Mesodermal cell (in vitro differentiated cells): ENCODE data around the gene RUNDC1.
A peak's percentile ranks its signal among the peaks of the same experiment; 100 is the strongest.

Source experiments
- H3K27ac ChIP-seq: 2 replicates; pipeline ENCODE4 v1.7.0; 2013; ENCODE audit warnings: mild to moderate bottlenecking, low read depth, low read length, moderate library complexity; ENCODE audit not compliant: severe bottlenecking
- H3K36me3 ChIP-seq: 2 replicates; pipeline ENCODE4 v1.7.1; 2013; ENCODE audit warnings: mild to moderate bottlenecking, low read length, moderate library complexity; ENCODE audit not compliant: control insufficient read depth, insufficient read depth
- H3K4me1 ChIP-seq: one replicate; pipeline ENCODE4 v1.7.1; 2013; ENCODE audit warnings: mild to moderate bottlenecking, low read length; ENCODE audit not compliant: insufficient read depth, control insufficient read depth, poor library complexity, severe bottlenecking
- H3K4me3 ChIP-seq: 2 replicates; pipeline ENCODE4 v1.7.0; 2013; ENCODE audit warnings: low read length, control low read depth, mild to moderate bottlenecking; ENCODE audit not compliant: insufficient read depth, poor library complexity, severe bottlenecking; ENCODE audit errors: extremely low read depth
- H3K9me3 ChIP-seq: 2 replicates; pipeline ENCODE4 v1.7.1; 2013; ENCODE audit warnings: mild to moderate bottlenecking, low read length, moderate library complexity; ENCODE audit not compliant: control insufficient read depth
- WGBS, 2 experiments: methylation state at CpG; one replicate each; pipeline ENCODE4 v1.1.5; 2013; ENCODE audit warnings: missing lambda C conversion rate in 2 of 2; ENCODE audit not compliant: insufficient coverage in 2 of 2; 5-methylcytosine and 5-hydroxymethylcytosine counted together

RUNDC1 gene

DNA sequence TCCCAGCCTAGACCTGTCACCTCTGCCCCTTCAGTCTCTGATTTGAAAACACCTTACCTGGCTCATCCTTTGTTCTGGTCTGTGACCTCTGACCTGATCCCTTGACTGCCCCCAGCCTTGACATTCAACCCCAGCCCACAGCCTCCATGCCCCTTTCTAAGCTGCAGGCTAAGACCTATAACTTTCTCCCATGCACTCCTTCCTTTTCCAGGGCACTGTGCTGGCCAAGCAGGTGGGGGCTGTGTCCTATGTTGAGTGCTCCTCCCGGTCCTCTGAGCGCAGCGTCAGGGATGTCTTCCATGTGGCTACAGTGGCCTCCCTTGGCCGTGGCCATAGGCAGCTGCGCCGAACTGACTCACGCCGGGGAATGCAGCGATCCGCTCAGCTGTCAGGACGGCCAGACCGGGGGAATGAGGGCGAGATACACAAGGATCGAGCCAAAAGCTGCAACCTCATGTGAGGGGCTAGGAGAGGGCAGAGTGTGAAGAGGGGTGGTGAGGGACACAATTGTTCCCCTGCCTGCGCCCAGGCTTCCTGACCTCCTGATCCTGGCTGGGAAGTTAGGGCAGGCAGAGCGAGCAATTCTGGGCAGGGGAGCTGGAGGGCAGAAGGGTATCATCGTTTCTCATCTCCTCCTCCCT, 48.0 kb downstream of the RUNDC1 start:
- H3K36me3 ChIP-seq, result no peaks in the 10 kb centered on the region
- H3K4me3 ChIP-seq, result no peak overlapping the region
- H3K4me1 ChIP-seq, result no peaks in the 10 kb centered on the region
- no peak overlapping the region for H3K27ac ChIP-seq
- H3K9me3 ChIP-seq, result no peaks in the 10 kb centered on the region
- 88 to 93% methylated on average over 15 of the region's 17 CpGs for WGBS, 2 experiments

DNA sequence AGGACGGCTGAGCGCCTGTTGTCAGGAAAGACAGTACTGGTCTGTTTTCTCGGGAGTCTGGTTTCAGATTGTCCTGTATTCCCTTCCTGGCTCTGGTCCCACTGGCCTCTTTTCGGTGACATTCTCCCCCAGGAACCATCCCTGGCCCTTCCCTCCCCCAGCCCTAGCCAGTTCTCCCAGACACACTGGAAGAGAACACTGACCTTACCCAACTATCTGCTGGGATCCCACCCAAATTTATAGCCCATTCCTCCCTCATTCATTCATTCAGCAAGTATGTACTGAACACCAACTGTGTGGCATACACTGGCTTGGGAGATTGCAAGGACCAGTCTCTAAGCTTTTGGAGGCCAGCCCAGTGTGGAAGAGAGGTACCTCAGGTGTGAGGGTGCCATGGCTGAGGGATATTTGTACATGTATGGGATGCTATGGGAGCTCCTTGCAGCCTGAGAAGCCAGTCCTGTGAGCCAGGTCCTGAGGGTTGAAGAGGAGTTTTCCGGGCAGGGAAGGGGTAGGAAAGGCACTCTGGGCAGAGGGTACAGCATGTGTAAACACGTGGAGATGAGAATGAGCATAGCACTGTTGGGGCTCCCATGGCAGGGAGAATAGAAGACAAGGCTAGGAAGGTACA, 49.9 kb downstream of the RUNDC1 start:
- Histone ChIP-seq H3K4me3 (no peak overlapping the region), H3K4me1 (peaks cover 10% of the 10 kb centered on the region), H3K27ac (no peak overlapping the region), H3K9me3 (no peaks in the 10 kb centered on the region), H3K36me3 (no peaks in the 10 kb centered on the region)
- WGBS, 2 experiments, result 92 to 93% methylated on average over 6 of the region's 6 CpGs

- Histone ChIP-seq H3K4me1 (peaks cover 10% of the 10 kb centered on the region), H3K9me3 (no peaks in the 10 kb centered on the region), H3K27ac (no peak overlapping the region), H3K4me3 (no peak overlapping the region), H3K36me3 (no peaks in the 10 kb centered on the region)
- WGBS, 2 experiments, result no CpG with 5 or more reads among the region's 3 CpGs
Measured at GRCh38 chr17:43031666-43032065, 51.3 kb downstream of the RUNDC1 start.

GRCh38 chr17:43033948-43034881, 53.9 kb downstream of the RUNDC1 start:
- Histone ChIP-seq H3K36me3 (no peaks in the 10 kb centered on the region), H3K9me3 (no peaks in the 10 kb centered on the region), H3K4me3 (no peak overlapping the region), H3K4me1 (peaks cover 10% of the 10 kb centered on the region), H3K27ac (peak overlapping the region; percentile 82)
- 18 to 26% methylated on average over 4 to 5 of the region's 12 CpGs for WGBS, 2 experiments

- Histone ChIP-seq H3K9me3 (no peaks in the 10 kb centered on the region), H3K4me1 (peaks cover 10% of the 10 kb centered on the region), H3K36me3 (no peaks in the 10 kb centered on the region), H3K4me3 (no peak overlapping the region), H3K27ac (peak overlapping the region; percentile 82)
- 66 to 80% methylated on average over 2 of the region's 3 CpGs for WGBS, 2 experiments
Measured at GRCh38 chr17:43034894-43035293, 54.5 kb downstream of the RUNDC1 start.

GRCh38 chr17:43039646-43040045, 59.3 kb downstream of the RUNDC1 start:
- WGBS, 2 experiments, result 83 to 88% methylated on average over 1 to 2 of the region's 2 CpGs
- Histone ChIP-seq H3K9me3 (no peaks in the 10 kb centered on the region), H3K36me3 (no peaks in the 10 kb centered on the region), H3K4me3 (no peak overlapping the region), H3K27ac (no peak overlapping the region), H3K4me1 (peaks cover 2% of the 10 kb centered on the region)

GRCh38 chr17:43040655-43041054, 60.3 kb downstream of the RUNDC1 start:
- WGBS, 2 experiments, result 50% methylated on average over 1 of the region's 2 CpGs; no CpG with 5 or more reads in 1 of the 2 experiments
- Histone ChIP-seq H3K36me3 (peaks cover 8% of the 10 kb centered on the region), H3K4me1 (no peaks in the 10 kb centered on the region), H3K9me3 (no peaks in the 10 kb centered on the region), H3K4me3 (no peak overlapping the region), H3K27ac (no peak overlapping the region)

DNA sequence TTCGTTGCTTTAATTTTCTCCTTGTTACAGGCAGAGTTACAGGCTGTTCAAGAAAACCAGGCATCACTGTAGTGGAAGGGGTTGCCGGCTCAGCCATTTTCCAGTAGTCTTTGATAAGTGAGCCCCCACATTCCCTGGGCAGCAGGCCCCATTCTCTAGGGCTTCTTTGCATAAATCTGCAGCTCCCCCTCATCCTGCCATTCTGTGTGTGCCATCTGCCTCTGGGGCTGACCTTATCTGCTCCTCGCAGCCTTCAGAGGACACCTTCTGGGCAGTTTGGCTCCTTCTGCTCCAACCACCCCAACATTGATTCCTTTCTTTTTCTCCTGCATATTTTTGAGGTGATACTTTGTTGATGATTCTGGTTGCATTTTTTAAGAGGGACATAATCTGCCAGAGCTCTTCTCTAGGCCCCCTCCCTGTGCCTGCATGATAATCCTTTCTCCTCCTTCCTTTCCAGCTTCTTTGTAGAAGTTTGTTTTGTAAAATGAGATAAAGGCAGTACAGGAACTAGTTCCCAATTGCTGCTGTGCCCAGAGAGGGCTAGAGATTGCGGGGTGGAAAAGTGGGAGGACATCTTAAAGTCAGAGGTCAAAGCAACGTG, 61.8 kb downstream of the RUNDC1 start:
- peaks cover 15% of the 10 kb centered on the region for H3K36me3 ChIP-seq
- H3K4me1 ChIP-seq, result no peaks in the 10 kb centered on the region
- no peak overlapping the region for H3K27ac ChIP-seq
- 41 to 46% methylated on average over 3 to 4 of the region's 5 CpGs for WGBS, 2 experiments
- H3K4me3 ChIP-seq, result no peak overlapping the region
- H3K9me3 ChIP-seq, result no peaks in the 10 kb centered on the region
